Lower leg skin (tissue), 4 donors: ENCODE measurements around the gene NDUFAF8. TPM values are rescaled to one million over a fixed set of nuclear protein-coding genes. Genes with fewer than 3 reads are reported as not detected.

Source experiments
- DNase-seq, 2 donors: peaks; one replicate each; pipeline ENCODE4 v3.0.0-alpha.2; 2019; ENCODE audit warnings: low spot score in 2 of 2
- H3K4me3 ChIP-seq: fragments of 200-600 bp; sonication (generic); 2 replicates; pipeline ENCODE4 v1.5.1; 2017; ENCODE audit warnings: mild to moderate bottlenecking, low read depth; ENCODE audit not compliant: poor library complexity, severe bottlenecking
- POLR2A ChIP-seq, 2 donors: fragments of 450-650 bp; IDR thresholded peaks; one replicate each; pipeline ENCODE4 v1.6.1; 2016 to 2017; ENCODE audit warnings: antibody characterized with exemption in 2 of 2, mild to moderate bottlenecking in 1 of 2, moderate library complexity in 1 of 2
- WGBS, 2 donors: methylation state at CpG; one replicate each; pipeline ENCODE4 v1.1.5; 2018; 5-methylcytosine and 5-hydroxymethylcytosine counted together
- intact Hi-C: fragments of 100-400 bp; cut with DNase I; formaldehyde crosslinking; loops from one replicate; pipeline ENCODE4 v1.15.0; 2023; ENCODE audit warnings: low total_unique reads
- total RNA-seq, 4 donors: library from RNA; depleted of rRNA; stranded (reverse); fragments of >200 nt; gene quantifications; one replicate each; pipeline ENCODE4 v1.1.0, GENCODE V29; 2016
- TF ChIP-seq, protein P1 (sequence below), 3 donors: fragments of 450-650 bp; IDR thresholded peaks; one replicate each; pipeline ENCODE4 v1.5.1; 2016; ENCODE audit warnings: antibody characterized with exemption in 3 of 3, mild to moderate bottlenecking in 3 of 3, moderate library complexity in 2 of 3

Gene NDUFAF8
- total RNA-seq, 4 donors from 2014 or later = 10.0 to 30.4 (median 15.9) TPM

- intact Hi-C loops = no loop called here
- 79 to 82% methylated on average over 5 to 10 of the region's 10 CpGs for WGBS, 2 donors
- no peak for TF ChIP-seq POLR2A (IDR thresholded peaks at IDR 0.05)
- DNase-seq = no peak
- H3K4me3 ChIP-seq = no peak overlapping the region
Observed at GRCh38 chr17:81241203-81241602, 2.1 kb downstream of the NDUFAF8 start.

GRCh38 chr17:81241648-81242420 is 2.7 kb downstream of the NDUFAF8 start:
- 59 to 60% methylated on average over 11 to 13 of the region's 26 CpGs for WGBS, 2 donors
- TF ChIP-seq POLR2A (IDR thresholded peaks at IDR 0.05) = no peak
- TF ChIP-seq, protein P1, sequence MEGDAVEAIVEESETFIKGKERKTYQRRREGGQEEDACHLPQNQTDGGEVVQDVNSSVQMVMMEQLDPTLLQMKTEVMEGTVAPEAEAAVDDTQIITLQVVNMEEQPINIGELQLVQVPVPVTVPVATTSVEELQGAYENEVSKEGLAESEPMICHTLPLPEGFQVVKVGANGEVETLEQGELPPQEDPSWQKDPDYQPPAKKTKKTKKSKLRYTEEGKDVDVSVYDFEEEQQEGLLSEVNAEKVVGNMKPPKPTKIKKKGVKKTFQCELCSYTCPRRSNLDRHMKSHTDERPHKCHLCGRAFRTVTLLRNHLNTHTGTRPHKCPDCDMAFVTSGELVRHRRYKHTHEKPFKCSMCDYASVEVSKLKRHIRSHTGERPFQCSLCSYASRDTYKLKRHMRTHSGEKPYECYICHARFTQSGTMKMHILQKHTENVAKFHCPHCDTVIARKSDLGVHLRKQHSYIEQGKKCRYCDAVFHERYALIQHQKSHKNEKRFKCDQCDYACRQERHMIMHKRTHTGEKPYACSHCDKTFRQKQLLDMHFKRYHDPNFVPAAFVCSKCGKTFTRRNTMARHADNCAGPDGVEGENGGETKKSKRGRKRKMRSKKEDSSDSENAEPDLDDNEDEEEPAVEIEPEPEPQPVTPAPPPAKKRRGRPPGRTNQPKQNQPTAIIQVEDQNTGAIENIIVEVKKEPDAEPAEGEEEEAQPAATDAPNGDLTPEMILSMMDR (IDR thresholded peaks at IDR 0.05) = no peak
- no peak overlapping the region for H3K4me3 ChIP-seq
- no peak for DNase-seq
- intact Hi-C loops = no loop called here

- no peak overlapping the region for H3K4me3 ChIP-seq
- no peak for TF ChIP-seq POLR2A (IDR thresholded peaks at IDR 0.05)
- TF ChIP-seq, protein P1 (IDR thresholded peaks at IDR 0.05) = no peak
- DNase-seq = no peak
- 81 to 82% methylated on average over 33 of the region's 33 CpGs for WGBS, 2 donors
- intact Hi-C loops = no loop called here
Observed at GRCh38 chr17:81242421-81243332, 3.6 kb downstream of the NDUFAF8 start.

DNA sequence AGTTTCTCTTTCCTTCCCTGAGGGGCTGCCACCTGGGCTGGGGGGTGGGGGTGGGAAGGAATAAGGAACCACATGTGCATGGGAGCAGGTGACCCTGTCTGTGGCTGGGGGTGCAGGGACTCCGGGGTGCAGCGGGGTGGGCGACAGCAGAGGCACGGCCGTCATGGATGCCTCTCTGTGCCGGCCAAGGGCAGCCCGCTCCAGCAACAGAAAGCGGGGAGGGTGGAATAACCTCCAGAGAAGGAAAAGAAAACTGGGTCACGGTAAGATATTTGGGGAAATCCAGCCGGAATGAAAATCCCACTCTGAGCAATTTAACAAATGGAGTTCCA is 4.2 kb downstream of the NDUFAF8 start:
- intact Hi-C loops = no loop called here
- WGBS, 2 donors = 75 to 84% methylated on average over 10 of the region's 10 CpGs
- DNase-seq = no peak
- no peak for TF ChIP-seq POLR2A (IDR thresholded peaks at IDR 0.05)
- TF ChIP-seq, protein P1 (IDR thresholded peaks at IDR 0.05) = no peak
- no peak overlapping the region for H3K4me3 ChIP-seq

DNA sequence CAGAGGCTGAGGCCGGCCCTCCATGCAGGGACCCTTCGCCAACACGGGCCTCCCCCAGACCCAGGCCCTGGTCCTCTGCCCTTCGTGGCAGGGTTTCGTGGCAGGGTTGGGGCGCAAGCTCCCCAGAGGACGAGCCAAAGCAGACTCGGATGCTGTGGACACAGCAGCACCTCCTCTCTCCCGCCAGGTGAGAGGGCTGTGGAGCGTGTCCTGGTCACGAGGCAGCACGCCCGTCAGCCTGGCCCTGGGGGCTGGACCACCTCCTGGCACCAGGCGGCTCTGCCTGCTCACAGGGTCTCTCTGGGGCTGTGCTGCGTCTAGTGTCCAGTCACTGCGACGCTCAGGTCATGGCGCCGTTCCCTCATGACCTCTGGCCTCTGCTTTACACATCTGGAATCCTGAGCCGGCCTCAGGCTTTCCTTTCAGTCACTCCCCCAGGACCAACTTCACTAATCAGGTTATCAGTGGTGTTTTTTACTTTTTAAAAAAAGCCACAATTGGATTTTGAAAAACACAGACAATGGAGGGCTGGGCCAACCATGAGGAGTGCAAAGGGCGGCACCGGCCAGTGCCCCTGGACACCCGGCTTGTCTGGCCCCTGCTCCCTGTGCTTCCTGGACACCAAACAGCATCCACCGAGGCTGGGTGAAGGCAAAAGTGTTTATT is 5.4 kb downstream of the NDUFAF8 start:
- H3K4me3 ChIP-seq = no peak overlapping the region
- no peak for DNase-seq
- 76 to 77% methylated on average over 17 to 24 of the region's 24 CpGs for WGBS, 2 donors
- intact Hi-C loops = no loop called here
- TF ChIP-seq, protein P1 (IDR thresholded peaks at IDR 0.05) = no peak
- no peak for TF ChIP-seq POLR2A (IDR thresholded peaks at IDR 0.05)
